ENCODE measurements around the gene FLYWCH1. TPM values are rescaled to one million over a fixed set of nuclear protein-coding genes. Genes with fewer than 3 reads are reported as not detected.
A peak's percentile ranks its signal among the peaks of the same experiment; 100 is the strongest.

FLYWCH1 gene
- total and polyA plus RNA-seq, 9 of the 15 experiments (the other 6 are each of a cell fraction or from before 2014, with no cell fraction given) = 0.18 to 33.6 (median 11.3) TPM

GRCh38 chr16:2967721-2968161, 56.0 kb downstream of the FLYWCH1 start:
- Histone ChIP-seq H3K27ac (ENCODE audit: extremely low read depth, low read depth, low read length) (peak overlapping the region; percentile 53), H3K9me3 (replicated peaks; ENCODE audit: control insufficient read depth, insufficient read depth, low read depth, low read length) (no peaks in the 10 kb centered on the region), H4K20me1 (replicated peaks; ENCODE audit: control insufficient read depth, insufficient read depth, low read length) (peaks cover 24% of the 10 kb centered on the region), H2AFZ (ENCODE audit: low read depth, low read length) (no peak overlapping the region), H3K27me3 (ENCODE audit: control insufficient read depth in 2 of 2, insufficient read depth in 2 of 2, low read length in 2 of 2) (no peaks in the 10 kb centered on the region), H3K79me2 (ENCODE audit: control insufficient read depth, insufficient read depth, low read length) (peaks cover 22% of the 10 kb centered on the region), H3K9me1 (ENCODE audit: control insufficient read depth, insufficient read depth, low read length) (peaks cover 3% of the 10 kb centered on the region), H3K9ac (ENCODE audit: insufficient read depth in 1 of 2, low read depth in 2 of 2, low read length in 2 of 2) (peak overlapping the region; percentile 22 to 81; a peak in 2 of 4 replicates), H3K4me1 (replicated peaks in 1 of 2; ENCODE audit: control insufficient read depth in 2 of 2, insufficient read depth in 2 of 2, low read length in 2 of 2) (peaks cover 17 to 97% of the 10 kb centered on the region in 2 experiments), H3K4me3 (no peak overlapping the region), H3K4me2 (ENCODE audit: insufficient read depth, low read length) (no peak overlapping the region), H3K36me3 (ENCODE audit: control insufficient read depth, insufficient read depth, low read length) (peaks cover 23% of the 10 kb centered on the region; the same call in 2 of the 3 replicates)
- in situ Hi-C loops (cut with MboI) (no loop called here), intact Hi-C loops (cut with micrococcal nuclease) (loop anchor here (2.0 to 10.0 kb wide), 2 partner anchors 15 to 57 kb away; partner anchors contain the start of genes HCFC1R1, THOC6 and TNFRSF12A)
- TF ChIP-seq RBFOX2 (IDR thresholded peaks at IDR 0.05; ENCODE audit: low read depth, low read length) (0 out of 2 replicates have a peak, but pooled peaks have one; percentile 17), POLR2G (IDR thresholded peaks at IDR 0.05; ENCODE audit: low read depth, low read length) (peak; percentile 54), MNT (conservative IDR thresholded peaks at IDR 0.05) (no peak), PCBP1 (IDR thresholded peaks at IDR 0.05; ENCODE audit: low read depth, low read length, poor library complexity, severe bottlenecking) (peak; percentile 12), ZMIZ1 (IDR thresholded peaks at IDR 0.05; ENCODE audit: low read depth in 2 of 2, low read length in 2 of 2) (no peak)
- no TSS peak for BruUV-seq (replicated peaks)
- FAIRE-seq (no peak), ATAC-seq (no peak), DNase-seq (ENCODE audit: extremely low read depth in 1 of 4, low spot score in 3 of 4) (no peak)
- ChIA-PET POLR2A (interaction anchor here (1.2 kb wide), 1 partner anchor 9 kb away, joined by 3 read pairs; no protein-coding TSS in a partner anchor), CTCF (ENCODE audit: low intra/inter-chr PET ratio) (no interaction called here)
- 95% methylated on average over 18 of the region's 33 CpGs for WGBS (ENCODE audit: insufficient coverage, low coverage, missing lambda C conversion rate)

All from K562 (cell line).